CD4-positive, alpha-beta T cell treated with Interleukin-6 for 4 hours (primary cell): ENCODE data around the gene VAV1.

Source experiments
- DNase-seq: peaks from one replicate; pipeline ENCODE4 v3.0.0-alpha.2; 2020; ENCODE audit warnings: mixed read lengths

VAV1 gene

DNA sequence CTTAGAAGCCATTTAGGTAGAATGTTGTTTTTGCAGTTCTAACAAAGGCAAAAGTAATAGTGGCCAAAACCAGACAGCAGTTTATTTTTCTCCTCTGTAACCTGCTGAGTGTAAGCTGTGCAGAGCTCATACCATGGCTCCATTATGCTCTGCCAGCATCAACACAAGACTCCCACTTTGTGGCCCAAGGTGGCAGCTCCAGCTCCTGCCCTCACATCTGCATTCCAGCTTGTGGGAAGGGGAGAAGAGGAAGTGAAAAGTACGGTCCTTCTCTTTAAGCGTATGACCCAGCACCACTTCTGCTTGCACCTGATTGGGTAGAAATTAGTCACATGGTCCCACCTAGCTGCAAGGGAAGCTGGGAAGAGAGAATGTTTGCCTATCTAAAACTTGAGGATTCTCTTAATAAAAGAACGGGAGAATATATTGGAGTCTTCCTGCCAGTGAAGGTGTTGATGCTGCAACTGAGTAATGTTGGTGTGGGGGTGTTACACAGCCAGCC lies 134.1 kb downstream of the VAV1 start:
- DNase-seq, result no peak
